Parathyroid adenoma (tissue), 2 donors: Measurements from ENCODE around the gene MYH14.

ENCODE experiments used
- H2AFZ ChIP-seq: fragments of 300-600 bp; sonication (generic); one replicate; pipeline ENCODE4 v1.7.0; 2017; ENCODE audit warnings: antibody characterized with exemption, mild to moderate bottlenecking
- H3K27ac ChIP-seq: fragments of 300-600 bp; sonication (generic); one replicate; pipeline ENCODE4 v1.7.0; 2017
- H3K27me3 ChIP-seq: fragments of 300-600 bp; sonication (generic); one replicate; pipeline ENCODE4 v1.7.0; 2017; ENCODE audit warnings: low read length; ENCODE audit not compliant: control insufficient read depth, insufficient read depth
- H3K36me3 ChIP-seq: fragments of 300-600 bp; sonication (generic); one replicate; pipeline ENCODE4 v1.7.0; 2017; ENCODE audit warnings: low read length; ENCODE audit not compliant: control insufficient read depth, insufficient read depth
- H3K4me1 ChIP-seq: fragments of 300-600 bp; sonication (generic); one replicate; pipeline ENCODE4 v1.7.0; 2017; ENCODE audit warnings: control low read depth
- H3K4me2 ChIP-seq: fragments of 300-600 bp; sonication (generic); one replicate; pipeline ENCODE4 v1.7.0; 2017; ENCODE audit warnings: low read length
- H3K4me3 ChIP-seq: fragments of 300-600 bp; sonication (generic); one replicate; pipeline ENCODE4 v1.7.0; 2017; ENCODE audit warnings: low read depth, low read length
- H3K79me2 ChIP-seq: fragments of 300-600 bp; sonication (generic); one replicate; pipeline ENCODE4 v1.7.0; 2017; ENCODE audit warnings: control low read depth
- H3K9ac ChIP-seq: fragments of 300-600 bp; sonication (generic); one replicate; pipeline ENCODE4 v1.7.0; 2017; ENCODE audit warnings: mild to moderate bottlenecking
- H3K9me3 ChIP-seq: fragments of 300-600 bp; sonication (generic); one replicate; pipeline ENCODE4 v1.7.0; 2017; ENCODE audit warnings: low read length; ENCODE audit not compliant: control insufficient read depth
- TF ChIP-seq, protein P1 (sequence below): fragments of 300-600 bp; sonication (generic); IDR thresholded peaks from one replicate; pipeline ENCODE4 v1.7.0; 2017; ENCODE audit warnings: antibody characterized with exemption, mild to moderate bottlenecking
- donor health status: primary hyperparathyroidism.

The MYH14 gene

DNA sequence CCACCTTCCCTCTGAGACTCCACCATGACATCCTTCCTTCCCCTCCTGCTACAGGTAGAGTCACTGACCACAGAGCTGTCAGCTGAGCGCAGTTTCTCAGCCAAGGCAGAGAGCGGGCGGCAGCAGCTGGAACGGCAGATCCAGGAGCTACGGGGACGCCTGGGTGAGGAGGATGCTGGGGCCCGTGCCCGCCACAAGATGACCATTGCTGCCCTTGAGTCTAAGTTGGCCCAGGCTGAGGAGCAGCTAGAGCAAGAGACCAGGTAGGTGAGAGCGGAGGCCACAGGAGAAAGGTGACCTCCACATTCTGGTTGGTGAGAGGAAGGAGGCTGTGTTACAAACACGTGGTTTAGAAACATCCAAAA is 98.2 kb downstream of the MYH14 start:
- TF ChIP-seq, protein P1, sequence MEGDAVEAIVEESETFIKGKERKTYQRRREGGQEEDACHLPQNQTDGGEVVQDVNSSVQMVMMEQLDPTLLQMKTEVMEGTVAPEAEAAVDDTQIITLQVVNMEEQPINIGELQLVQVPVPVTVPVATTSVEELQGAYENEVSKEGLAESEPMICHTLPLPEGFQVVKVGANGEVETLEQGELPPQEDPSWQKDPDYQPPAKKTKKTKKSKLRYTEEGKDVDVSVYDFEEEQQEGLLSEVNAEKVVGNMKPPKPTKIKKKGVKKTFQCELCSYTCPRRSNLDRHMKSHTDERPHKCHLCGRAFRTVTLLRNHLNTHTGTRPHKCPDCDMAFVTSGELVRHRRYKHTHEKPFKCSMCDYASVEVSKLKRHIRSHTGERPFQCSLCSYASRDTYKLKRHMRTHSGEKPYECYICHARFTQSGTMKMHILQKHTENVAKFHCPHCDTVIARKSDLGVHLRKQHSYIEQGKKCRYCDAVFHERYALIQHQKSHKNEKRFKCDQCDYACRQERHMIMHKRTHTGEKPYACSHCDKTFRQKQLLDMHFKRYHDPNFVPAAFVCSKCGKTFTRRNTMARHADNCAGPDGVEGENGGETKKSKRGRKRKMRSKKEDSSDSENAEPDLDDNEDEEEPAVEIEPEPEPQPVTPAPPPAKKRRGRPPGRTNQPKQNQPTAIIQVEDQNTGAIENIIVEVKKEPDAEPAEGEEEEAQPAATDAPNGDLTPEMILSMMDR = no peak
- no peaks in the 10 kb centered on the region for H3K79me2 ChIP-seq
- H3K36me3 ChIP-seq = no peaks in the 10 kb centered on the region
- no peak overlapping the region for H3K9ac ChIP-seq
- H3K27ac ChIP-seq = no peak overlapping the region
- H3K4me3 ChIP-seq = no peak overlapping the region
- H3K27me3 ChIP-seq = no peaks in the 10 kb centered on the region
- no peaks in the 10 kb centered on the region for H3K4me1 ChIP-seq
- H2AFZ ChIP-seq = no peak overlapping the region
- H3K9me3 ChIP-seq = no peaks in the 10 kb centered on the region
- H3K4me2 ChIP-seq = no peak overlapping the region

DNA sequence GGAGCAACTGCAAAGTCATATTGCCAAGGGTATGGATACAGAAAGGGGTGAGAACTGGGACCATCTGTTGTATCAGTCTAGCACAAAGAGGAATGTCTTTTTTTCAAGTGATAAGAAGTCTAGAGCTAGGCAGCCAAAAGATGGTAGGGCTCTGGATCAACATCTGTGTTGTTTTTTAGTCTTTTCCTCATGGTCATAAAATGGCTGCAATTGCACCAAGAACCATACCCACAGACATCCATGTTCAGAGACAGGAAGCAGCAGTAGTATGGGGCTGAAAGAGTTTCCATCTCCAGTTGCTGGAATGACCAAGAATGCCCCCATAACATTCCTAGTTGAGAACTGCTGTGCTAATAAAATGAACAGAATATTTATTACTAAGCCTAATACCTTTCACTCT is 100.1 kb downstream of the MYH14 start:
- Histone ChIP-seq H3K4me3 (no peak overlapping the region), H3K27ac (no peak overlapping the region), H3K27me3 (no peaks in the 10 kb centered on the region), H3K9me3 (no peaks in the 10 kb centered on the region), H2AFZ (no peak overlapping the region), H3K4me1 (no peaks in the 10 kb centered on the region), H3K36me3 (no peaks in the 10 kb centered on the region), H3K79me2 (no peaks in the 10 kb centered on the region), H3K4me2 (no peak overlapping the region), H3K9ac (no peak overlapping the region)
- TF ChIP-seq, protein P1 = no peak

DNA sequence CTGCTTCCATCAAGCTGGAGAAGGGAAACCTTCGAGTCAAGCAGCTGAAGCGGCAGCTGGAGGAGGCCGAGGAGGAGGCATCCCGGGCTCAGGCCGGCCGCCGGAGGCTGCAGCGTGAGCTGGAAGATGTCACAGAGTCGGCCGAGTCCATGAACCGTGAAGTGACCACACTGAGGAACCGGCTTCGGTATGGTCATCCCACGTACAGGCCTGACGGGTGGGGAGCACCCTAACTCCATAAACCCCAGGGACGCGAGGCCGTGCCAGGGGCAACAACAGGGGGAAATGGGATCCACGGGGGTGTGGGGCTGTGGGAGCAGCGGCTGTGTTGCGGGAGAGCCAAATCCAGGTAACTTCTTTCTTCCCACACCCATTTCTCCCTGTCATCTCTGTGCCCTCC is 105.6 kb downstream of the MYH14 start:
- TF ChIP-seq, protein P1 = no peak
- Histone ChIP-seq H3K9ac (no peak overlapping the region), H3K4me2 (no peak overlapping the region), H3K36me3 (no peaks in the 10 kb centered on the region), H2AFZ (no peak overlapping the region), H3K4me1 (peaks cover 10% of the 10 kb centered on the region), H3K9me3 (no peaks in the 10 kb centered on the region), H3K27ac (no peak overlapping the region), H3K27me3 (no peaks in the 10 kb centered on the region), H3K79me2 (no peaks in the 10 kb centered on the region), H3K4me3 (no peak overlapping the region)

- H3K27ac ChIP-seq = no peak overlapping the region
- H3K4me3 ChIP-seq = no peak overlapping the region
- H3K9me3 ChIP-seq = no peaks in the 10 kb centered on the region
- TF ChIP-seq, protein P1 = no peak
- H2AFZ ChIP-seq = no peak overlapping the region
- no peaks in the 10 kb centered on the region for H3K36me3 ChIP-seq
- H3K4me2 ChIP-seq = no peak overlapping the region
- peaks cover 15% of the 10 kb centered on the region for H3K4me1 ChIP-seq
- no peaks in the 10 kb centered on the region for H3K27me3 ChIP-seq
- no peaks in the 10 kb centered on the region for H3K79me2 ChIP-seq
- no peak overlapping the region for H3K9ac ChIP-seq
Measured at GRCh38 chr19:50309396-50310125, 106.1 kb downstream of the MYH14 start.
